ENCODE results near the gene GLMP. TPM values are rescaled to one million over a fixed set of nuclear protein-coding genes. Genes with fewer than 3 reads are reported as not detected.

The GLMP gene
- polyA plus RNA-seq, 2 of the 4 experiments (the other 2 are of a cell fraction) = 12.4 to 32.5 TPM

GRCh38 chr1:156249593-156249992 is 45.9 kb downstream of the GLMP start:
- no peak for ATAC-seq
- peaks cover 12% of the 10 kb centered on the region for H3K4me1 ChIP-seq
- ChIA-PET CTCF (interaction anchor here (1.1 to 3.1 kb wide), 6 partner anchors 10 to 136 kb away, joined by 3 to 17 read pairs (median 4); no protein-coding TSS in a partner anchor), POLR2A (no interaction called here)
- no peak overlapping the region for H3K4me2 ChIP-seq
- no peak overlapping the region for H3K27ac ChIP-seq
- TF ChIP-seq ZSCAN20 (CRISPR knock-in tag; IDR thresholded peaks at IDR 0.05) (no peak), NPAS2 (CRISPR knock-in tag; IDR thresholded peaks at IDR 0.05; ENCODE audit: borderline replicate concordance) (no peak), TP53 (CRISPR knock-in tag; IDR thresholded peaks at IDR 0.05) (no peak), KDM5A (IDR thresholded peaks at IDR 0.05) (no peak), CHD2 (IDR thresholded peaks at IDR 0.05; ENCODE audit: low read length, partially characterized antibody) (no peak), ESRRA (IDR thresholded peaks at IDR 0.05; ENCODE audit: borderline replicate concordance, low read length) (no peak), EP300 (IDR thresholded peaks at IDR 0.05) (no peak), MAX (IDR thresholded peaks at IDR 0.05) (no peak), ZC3H11A (IDR thresholded peaks at IDR 0.05) (no peak), RNF2 (IDR thresholded peaks at IDR 0.05; ENCODE audit: borderline replicate concordance, low read depth) (no peak)
- no peak for DNase-seq (ENCODE audit: low read depth in 1 of 2, low spot score in 1 of 2)
- no peak for FAIRE-seq
- no peak overlapping the region for H3K4me3 ChIP-seq
- H3K9me3 ChIP-seq = no peaks in the 10 kb centered on the region
- 82% methylated on average over 5 of the region's 5 CpGs for WGBS (ENCODE audit: missing lambda C conversion rate)

GRCh38 chr1:156248323-156248683 is 47.2 kb downstream of the GLMP start:
- H3K4me1 ChIP-seq = peaks cover 12% of the 10 kb centered on the region
- H3K4me2 ChIP-seq = no peak overlapping the region
- WGBS (ENCODE audit: missing lambda C conversion rate) = 100% methylated on average over 3 of the region's 4 CpGs
- FAIRE-seq (no peak), DNase-seq (ENCODE audit: low read depth in 1 of 2, low spot score in 1 of 2) (no peak), ATAC-seq (no peak)
- H3K9me3 ChIP-seq = no peaks in the 10 kb centered on the region
- H3K4me3 ChIP-seq = no peak overlapping the region
- H3K27ac ChIP-seq = no peak overlapping the region
- TF ChIP-seq RFX5 (IDR thresholded peaks at IDR 0.05) = no peak
- TF ChIP-seq ZSCAN20 (CRISPR knock-in tag; IDR thresholded peaks at IDR 0.05) = no peak
- TF ChIP-seq USF2 (IDR thresholded peaks at IDR 0.05) = no peak
- no peak for TF ChIP-seq MAZ (IDR thresholded peaks at IDR 0.05; ENCODE audit: borderline replicate concordance, low read depth, low read length)
- no peak for TF ChIP-seq NR3C1 (IDR thresholded peaks at IDR 0.05)
- TF ChIP-seq GATA3 (IDR thresholded peaks at IDR 0.05; ENCODE audit: borderline replicate concordance) = no peak
- no peak for TF ChIP-seq HEYL (CRISPR knock-in tag; IDR thresholded peaks at IDR 0.05)
- no peak for TF ChIP-seq BHLHE40 (IDR thresholded peaks at IDR 0.05; ENCODE audit: low read depth, low read length)
- no peak for TF ChIP-seq HDAC2 (IDR thresholded peaks at IDR 0.05)
- no peak for TF ChIP-seq KDM1A (IDR thresholded peaks at IDR 0.05; ENCODE audit: low read depth)
- TF ChIP-seq PHF8 (IDR thresholded peaks at IDR 0.05; ENCODE audit: borderline replicate concordance, low read depth) = no peak
- no peak for TF ChIP-seq HOXB5 (CRISPR knock-in tag; IDR thresholded peaks at IDR 0.05)
- TF ChIP-seq ATOH8 (CRISPR knock-in tag; IDR thresholded peaks at IDR 0.05; ENCODE audit: low read depth) = no peak
- no peak for TF ChIP-seq BCL3 (IDR thresholded peaks at IDR 0.05)
- no peak for TF ChIP-seq TFCP2L1 (CRISPR knock-in tag; IDR thresholded peaks at IDR 0.05)
- no peak for TF ChIP-seq CEBPB (IDR thresholded peaks at IDR 0.05)
- TF ChIP-seq REST (IDR thresholded peaks at IDR 0.05) = no peak
- no peak for TF ChIP-seq MAFK (IDR thresholded peaks at IDR 0.05; ENCODE audit: partially characterized antibody)
- TF ChIP-seq SREBF2 (IDR thresholded peaks at IDR 0.05) = no peak
- CTCF ChIA-PET = interaction anchor here (0.7 to 3.1 kb wide), 5 partner anchors 12 to 197 kb away, joined by 3 to 17 read pairs (median 3); no protein-coding TSS in a partner anchor
- POLR2A ChIA-PET = interaction anchor here (0.6 to 1.1 kb wide), 2 partner anchors 36 to 38 kb away, joined by 3 to 8 read pairs; partner anchors contain the start of gene PMF1
